Mucosa of rectum (tissue), 2 donors: ENCODE results near the gene BRD4.

Experiments
- H3K27ac ChIP-seq, 2 donors: one replicate each; pipeline ENCODE4 v1.7.0; 2013; ENCODE audit warnings: inconsistent platforms in 2 of 2, low read depth in 2 of 2, low read length in 2 of 2
- H3K27me3 ChIP-seq, 2 donors: one replicate each; pipeline ENCODE4 v1.7.0; 2013; ENCODE audit warnings: low read length in 2 of 2; ENCODE audit not compliant: control insufficient read depth in 2 of 2, insufficient read depth in 2 of 2
- H3K36me3 ChIP-seq, 2 donors: one replicate each; pipeline ENCODE4 v1.7.0; 2013; ENCODE audit warnings: low read length in 2 of 2; ENCODE audit not compliant: control insufficient read depth in 2 of 2, insufficient read depth in 2 of 2
- H3K4me1 ChIP-seq, 2 donors: one replicate each; pipeline ENCODE4 v1.7.0; 2013; ENCODE audit warnings: low read length in 2 of 2, mild to moderate bottlenecking in 1 of 2; ENCODE audit not compliant: control insufficient read depth in 2 of 2, insufficient read depth in 2 of 2
- H3K4me3 ChIP-seq, 2 donors: one replicate each; pipeline ENCODE4 v1.7.0; 2013; ENCODE audit warnings: low read length in 2 of 2
- H3K9ac ChIP-seq, 2 donors: one replicate each; pipeline ENCODE4 v1.7.0; 2013; ENCODE audit warnings: low read length in 2 of 2, low read depth in 1 of 2, mild to moderate bottlenecking in 1 of 2
- H3K9me3 ChIP-seq, 2 donors: one replicate each; pipeline ENCODE4 v1.7.0; 2013; ENCODE audit warnings: low read length in 2 of 2; ENCODE audit not compliant: control insufficient read depth in 2 of 2
- donor health status: healthy.
- donor health status: Normal muscosa, but diverticular disease.

Gene BRD4

GRCh38 chr19:15268192-15268927 is 64.0 kb downstream of the BRD4 start:
- H3K27me3 ChIP-seq, result no peaks in the 10 kb centered on the region
- peaks cover 60 to 81% of the 10 kb centered on the region in 2 donors for H3K36me3 ChIP-seq
- no peak overlapping the region for H3K4me3 ChIP-seq
- no peaks in the 10 kb centered on the region for H3K9me3 ChIP-seq
- H3K27ac ChIP-seq, result peak overlapping the region; percentile 18 to 29
- H3K4me1 ChIP-seq, result peaks cover 18 to 25% of the 10 kb centered on the region in 2 donors
- H3K9ac ChIP-seq, result no peak overlapping the region

- Histone ChIP-seq H3K9me3 (no peaks in the 10 kb centered on the region), H3K4me3 (no peak overlapping the region), H3K4me1 (peaks cover 18 to 25% of the 10 kb centered on the region in 2 donors), H3K27me3 (no peaks in the 10 kb centered on the region), H3K9ac (no peak overlapping the region), H3K27ac (no peak overlapping the region), H3K36me3 (peaks cover 63 to 81% of the 10 kb centered on the region in 2 donors)
Measured at GRCh38 chr19:15266683-15267082, 65.7 kb downstream of the BRD4 start.

GRCh38 chr19:15265850-15266248 is 66.5 kb downstream of the BRD4 start:
- Histone ChIP-seq H3K9ac (no peak overlapping the region), H3K27me3 (no peaks in the 10 kb centered on the region), H3K4me1 (peaks cover 18 to 25% of the 10 kb centered on the region in 2 donors), H3K36me3 (peaks cover 57 to 76% of the 10 kb centered on the region in 2 donors), H3K27ac (peak overlapping the region in 1 of 2 donors; percentile 67), H3K4me3 (no peak overlapping the region), H3K9me3 (no peaks in the 10 kb centered on the region)

- Histone ChIP-seq H3K4me3 (no peak overlapping the region), H3K9me3 (no peaks in the 10 kb centered on the region), H3K27ac (peak overlapping the region; percentile 11 to 67), H3K36me3 (peaks cover 54 to 73% of the 10 kb centered on the region in 2 donors), H3K4me1 (peaks cover 18 to 25% of the 10 kb centered on the region in 2 donors), H3K9ac (no peak overlapping the region), H3K27me3 (no peaks in the 10 kb centered on the region)
Measured at GRCh38 chr19:15265214-15265849, 67.0 kb downstream of the BRD4 start.

- H3K36me3 ChIP-seq, result peaks cover 50 to 73% of the 10 kb centered on the region in 2 donors
- peaks cover 18 to 25% of the 10 kb centered on the region in 2 donors for H3K4me1 ChIP-seq
- no peaks in the 10 kb centered on the region for H3K27me3 ChIP-seq
- peak overlapping the region in 1 of 2 donors; percentile 67 for H3K27ac ChIP-seq
- no peaks in the 10 kb centered on the region for H3K9me3 ChIP-seq
- H3K4me3 ChIP-seq, result no peak overlapping the region
- no peak overlapping the region for H3K9ac ChIP-seq
Measured at GRCh38 chr19:15264933-15265206, 67.5 kb downstream of the BRD4 start.

- H3K27ac ChIP-seq, result peak overlapping the region in 1 of 2 donors; percentile 41
- no peak overlapping the region for H3K4me3 ChIP-seq
- H3K27me3 ChIP-seq, result no peaks in the 10 kb centered on the region
- H3K9me3 ChIP-seq, result no peaks in the 10 kb centered on the region
- no peak overlapping the region for H3K9ac ChIP-seq
- H3K36me3 ChIP-seq, result peaks cover 53 to 77% of the 10 kb centered on the region in 2 donors
- H3K4me1 ChIP-seq, result peaks cover 18 to 25% of the 10 kb centered on the region in 2 donors
Measured at GRCh38 chr19:15264061-15264932, 68.0 kb downstream of the BRD4 start.

- H3K9ac ChIP-seq, result no peak overlapping the region
- H3K4me1 ChIP-seq, result peaks cover 15 to 18% of the 10 kb centered on the region in 2 donors
- no peak overlapping the region for H3K4me3 ChIP-seq
- H3K27me3 ChIP-seq, result no peaks in the 10 kb centered on the region
- no peaks in the 10 kb centered on the region for H3K9me3 ChIP-seq
- peaks cover 61 to 82% of the 10 kb centered on the region in 2 donors for H3K36me3 ChIP-seq
- H3K27ac ChIP-seq, result no peak overlapping the region
Measured at GRCh38 chr19:15263361-15263985, 68.9 kb downstream of the BRD4 start.

- Histone ChIP-seq H3K4me1 (peaks cover 5 to 10% of the 10 kb centered on the region in 2 donors), H3K27ac (no peak overlapping the region), H3K27me3 (no peaks in the 10 kb centered on the region), H3K9ac (no peak overlapping the region), H3K36me3 (peaks cover 68 to 85% of the 10 kb centered on the region in 2 donors), H3K4me3 (no peak overlapping the region), H3K9me3 (no peaks in the 10 kb centered on the region)
Measured at GRCh38 chr19:15262011-15262410, 70.3 kb downstream of the BRD4 start.

GRCh38 chr19:15260939-15261338 is 71.4 kb downstream of the BRD4 start:
- H3K27ac ChIP-seq, result no peak overlapping the region
- H3K4me1 ChIP-seq, result peaks cover 5 to 10% of the 10 kb centered on the region in 2 donors
- no peak overlapping the region for H3K4me3 ChIP-seq
- H3K9ac ChIP-seq, result no peak overlapping the region
- H3K9me3 ChIP-seq, result no peaks in the 10 kb centered on the region
- no peaks in the 10 kb centered on the region for H3K27me3 ChIP-seq
- peaks cover 70 to 86% of the 10 kb centered on the region in 2 donors for H3K36me3 ChIP-seq
